Muscle of leg (tissue), 11 donors: ENCODE measurements around the gene CLEC9A. TPM values are rescaled to one million over a fixed set of nuclear protein-coding genes. Genes with fewer than 3 reads are reported as not detected.
"Not testable (repeated sequence)": the region's sequence is repeated elsewhere in the genome, so short reads cannot be mapped to it uniquely, and the experiment has no call there.

Experiments
- DNase-seq: peaks from one replicate; pipeline ENCODE4 v3.0.0; 2013
- H3K27ac ChIP-seq: one replicate; pipeline ENCODE4 v1.5.1; 2013; ENCODE audit warnings: mild to moderate bottlenecking, low read length, control low read depth
- H3K27me3 ChIP-seq: one replicate; pipeline ENCODE4 v1.6.1; 2013; ENCODE audit warnings: low read length; ENCODE audit not compliant: control insufficient read depth, insufficient read depth
- H3K36me3 ChIP-seq: one replicate; pipeline ENCODE4 v1.6.1; 2013; ENCODE audit warnings: low read length; ENCODE audit not compliant: control insufficient read depth, insufficient read depth
- H3K4me1 ChIP-seq: one replicate; pipeline ENCODE4 v1.6.1; 2013; ENCODE audit warnings: low read length; ENCODE audit not compliant: control insufficient read depth, insufficient read depth
- H3K4me3 ChIP-seq: one replicate; pipeline ENCODE4 v1.5.1; 2013; ENCODE audit warnings: low read length, control low read depth
- H3K9me3 ChIP-seq: replicated peaks from 2 replicates; pipeline ENCODE4 v1.6.1; 2013; ENCODE audit warnings: low read depth, low read length; ENCODE audit not compliant: control insufficient read depth
- WGBS: methylation state at CpG from one replicate; pipeline ENCODE4 v1.1.5; 2013; ENCODE audit warnings: missing lambda C conversion rate; ENCODE audit not compliant: insufficient coverage; 5-methylcytosine and 5-hydroxymethylcytosine counted together
- polyA plus RNA-seq, 8 donors: library from polyadenylated mRNA; unstranded; fragments of 120-200 nt; gene quantifications; one replicate each; pipeline versions ENCODE4 v1.2.1 to v1.2.3, GENCODE V29; 2013; ENCODE audit warnings: inconsistent platforms in 1 of 8, low replicate concordance in 1 of 8; ENCODE audit not compliant: insufficient read length in 8 of 8, insufficient read depth in 1 of 8
- total RNA-seq: library from RNA; stranded (reverse); fragments of 120-200 nt; gene quantifications from one replicate; pipeline ENCODE4 v1.2.4, GENCODE V29; 2013

The CLEC9A gene
- total and polyA plus RNA-seq, 9 donors: 0.11 to 0.45 (median 0.19) TPM; not detected in 1

GRCh38 chr12:10025236-10025635, 5.2 kb upstream of the CLEC9A start:
- no peak for DNase-seq
- WGBS: no CpG with 5 or more reads among the region's 3 CpGs
- Histone ChIP-seq H3K36me3 (no peaks in the 10 kb centered on the region), H3K4me1 (no peaks in the 10 kb centered on the region), H3K4me3 (no peak overlapping the region), H3K9me3 (no peaks in the 10 kb centered on the region), H3K27ac (no peak overlapping the region), H3K27me3 (no peaks in the 10 kb centered on the region)

- not testable (repeated sequence) for H3K36me3 ChIP-seq, H3K27ac ChIP-seq, H3K4me1 ChIP-seq, H3K27me3 ChIP-seq, H3K4me3 ChIP-seq, DNase-seq, H3K9me3 ChIP-seq
- WGBS: 100% methylated on average over 1 of the region's 4 CpGs
These were observed 3.8 kb upstream of the CLEC9A start for GRCh38 chr12:10026666-10027065.

- no peaks in the 10 kb centered on the region for H3K4me1 ChIP-seq
- H3K4me3 ChIP-seq: no peak overlapping the region
- H3K36me3 ChIP-seq: no peaks in the 10 kb centered on the region
- H3K27ac ChIP-seq: no peak overlapping the region
- no peaks in the 10 kb centered on the region for H3K9me3 ChIP-seq
- no peak for DNase-seq
- H3K27me3 ChIP-seq: no peaks in the 10 kb centered on the region
- 65% methylated on average over 3 of the region's 3 CpGs for WGBS
These were observed 3.2 kb upstream of the CLEC9A start for GRCh38 chr12:10027311-10027710.

DNA sequence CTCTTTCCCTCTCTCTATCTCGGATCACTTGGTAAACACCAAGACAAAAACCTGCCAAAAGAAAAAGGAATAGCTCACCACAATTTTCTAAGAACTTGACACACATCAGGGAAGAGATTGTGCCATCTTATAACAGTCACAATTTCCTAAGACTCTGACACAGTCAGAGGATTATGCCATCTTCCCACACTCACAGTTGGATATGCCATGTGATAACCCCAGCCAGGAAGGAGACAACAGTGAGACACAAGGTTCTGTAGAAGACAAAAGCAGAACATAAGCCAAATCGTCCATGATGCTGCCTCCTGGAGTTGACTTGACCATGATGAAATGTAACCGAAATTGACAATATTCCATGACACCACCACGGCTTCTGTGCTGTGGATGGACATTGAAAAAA, 2.8 kb upstream of the CLEC9A start:
- Histone ChIP-seq H3K36me3 (no peaks in the 10 kb centered on the region), H3K27me3 (no peaks in the 10 kb centered on the region), H3K4me1 (no peaks in the 10 kb centered on the region), H3K4me3 (no peak overlapping the region), H3K27ac (no peak overlapping the region), H3K9me3 (no peaks in the 10 kb centered on the region)
- peak; percentile 11 for DNase-seq
- WGBS: 79% methylated on average over 2 of the region's 4 CpGs

GRCh38 chr12:10031321-10031720, 839 bp downstream of the CLEC9A start:
- 83% methylated on average over 2 of the region's 4 CpGs for WGBS
- Histone ChIP-seq H3K36me3 (no peaks in the 10 kb centered on the region), H3K9me3 (no peaks in the 10 kb centered on the region), H3K27me3 (no peaks in the 10 kb centered on the region), H3K4me3 (no peak overlapping the region), H3K27ac (no peak overlapping the region), H3K4me1 (no peaks in the 10 kb centered on the region)
- no peak for DNase-seq

DNA sequence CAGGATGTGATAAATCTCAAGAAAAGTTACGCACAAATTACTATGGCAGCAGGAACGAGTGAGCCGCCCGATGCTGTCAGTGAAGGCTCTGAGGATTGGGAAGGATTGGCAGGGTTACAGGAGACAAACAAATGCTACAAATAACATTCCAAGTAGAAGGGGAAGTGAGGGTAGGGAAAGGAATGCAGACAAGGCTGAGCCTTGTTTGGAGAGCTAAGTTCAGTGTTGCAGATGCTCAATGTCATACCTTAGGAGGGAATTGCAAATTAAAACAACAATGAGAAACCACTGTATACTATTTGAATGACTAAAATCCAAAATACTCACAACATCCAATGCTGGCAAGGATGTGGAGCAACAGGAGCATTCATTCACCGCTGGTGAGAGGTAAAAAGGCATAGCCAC, 1.3 kb downstream of the CLEC9A start:
- no peaks in the 10 kb centered on the region for H3K4me1 ChIP-seq
- DNase-seq: no peak
- H3K9me3 ChIP-seq: no peaks in the 10 kb centered on the region
- no peaks in the 10 kb centered on the region for H3K36me3 ChIP-seq
- no peak overlapping the region for H3K27ac ChIP-seq
- WGBS: no CpG with 5 or more reads among the region's 5 CpGs
- no peaks in the 10 kb centered on the region for H3K27me3 ChIP-seq
- H3K4me3 ChIP-seq: no peak overlapping the region

DNA sequence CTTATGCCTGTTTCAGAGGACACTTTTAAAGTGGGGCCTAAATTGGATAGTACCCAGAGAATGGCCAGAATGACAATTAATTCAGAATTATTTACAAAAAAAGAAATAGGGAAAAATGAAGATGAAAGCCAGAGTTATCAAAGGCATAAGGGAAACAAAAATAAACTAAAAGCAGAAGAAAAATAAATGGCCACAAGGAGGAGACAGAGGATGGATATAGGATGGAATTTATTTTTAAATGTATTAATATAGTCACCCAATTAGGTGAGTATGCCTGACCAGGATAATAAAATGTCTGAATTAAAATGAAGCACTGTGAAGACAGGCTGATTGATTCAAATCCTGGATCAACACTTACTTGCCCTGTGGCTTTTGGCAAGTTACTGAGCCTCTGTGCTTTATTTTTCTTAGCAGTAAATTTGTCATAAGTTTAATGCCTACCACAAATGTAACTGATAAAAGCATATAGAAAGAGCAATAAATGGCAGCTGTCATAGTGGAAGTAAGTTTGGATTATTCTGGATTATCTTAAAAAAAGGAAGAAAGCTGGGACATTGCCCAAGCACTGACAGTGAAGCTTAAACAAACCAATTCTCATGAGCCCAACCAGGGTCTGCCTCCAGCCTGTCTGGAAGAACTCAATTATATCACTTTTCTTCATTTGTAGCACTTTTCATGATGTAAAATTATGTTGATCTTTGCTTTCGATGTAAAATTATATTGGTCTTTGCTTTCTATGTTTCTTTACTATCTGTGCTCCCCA, 3.5 kb downstream of the CLEC9A start:
- H3K9me3 ChIP-seq: no peaks in the 10 kb centered on the region
- peak; percentile 25 for DNase-seq
- no CpG with 5 or more reads among the region's 1 CpG for WGBS

GRCh38 chr12:10042167-10042566, 11.7 kb downstream of the CLEC9A start:
- Histone ChIP-seq H3K9me3 (no peaks in the 10 kb centered on the region), H3K27me3 (no peaks in the 10 kb centered on the region)
- DNase-seq: peak; percentile 14

More for the DNA sequence above, 3.5 kb downstream of the CLEC9A start:
- H3K4me3 ChIP-seq: no peak overlapping the region
- no peak overlapping the region for H3K27ac ChIP-seq
- no peaks in the 10 kb centered on the region for H3K4me1 ChIP-seq
- H3K27me3 ChIP-seq: no peaks in the 10 kb centered on the region
- no peaks in the 10 kb centered on the region for H3K36me3 ChIP-seq

DNA sequence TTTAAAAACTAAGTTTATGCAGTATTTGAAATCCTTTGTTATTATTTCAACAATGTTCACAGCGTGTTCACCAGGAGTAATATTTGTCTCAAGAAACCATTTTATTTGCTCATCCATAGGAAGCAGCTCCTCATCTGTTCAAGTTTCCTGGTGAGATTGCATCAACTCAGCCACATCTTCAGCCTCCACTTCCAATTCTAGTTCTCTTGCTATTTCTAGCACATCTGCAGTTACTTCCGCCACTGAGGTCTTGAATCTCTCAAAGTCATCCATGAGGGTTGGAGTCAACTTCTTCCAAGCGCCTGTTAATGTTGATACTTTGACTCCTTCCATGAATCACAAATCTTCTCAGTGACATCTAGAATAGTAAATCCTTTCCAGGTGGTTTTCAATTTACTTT, 18.0 kb downstream of the CLEC9A start:
- H3K4me3 ChIP-seq: no peak overlapping the region
- no peaks in the 10 kb centered on the region for H3K4me1 ChIP-seq
- 80% methylated on average over 1 of the region's 3 CpGs for WGBS
- no peak overlapping the region for H3K27ac ChIP-seq
- H3K9me3 ChIP-seq: no peaks in the 10 kb centered on the region
- peak; percentile 37 for DNase-seq
- no peaks in the 10 kb centered on the region for H3K36me3 ChIP-seq
- no peaks in the 10 kb centered on the region for H3K27me3 ChIP-seq

More at GRCh38 chr12:10042167-10042566, 11.7 kb downstream of the CLEC9A start:
- no peak overlapping the region for H3K4me3 ChIP-seq
- H3K27ac ChIP-seq: no peak overlapping the region
- no peaks in the 10 kb centered on the region for H3K36me3 ChIP-seq
- no peaks in the 10 kb centered on the region for H3K4me1 ChIP-seq

GRCh38 chr12:10052193-10052913, 21.9 kb downstream of the CLEC9A start:
- WGBS: 70% methylated on average over 2 of the region's 7 CpGs
- Histone ChIP-seq H3K4me1 (no peaks in the 10 kb centered on the region), H3K27me3 (no peaks in the 10 kb centered on the region), H3K27ac (no peak overlapping the region), H3K36me3 (no peaks in the 10 kb centered on the region), H3K9me3 (no peaks in the 10 kb centered on the region), H3K4me3 (no peak overlapping the region)
- no peak for DNase-seq
